Measurements from ENCODE around the gene TBL3.
"Not testable (repeated sequence)": the region's sequence is repeated elsewhere in the genome, so short reads cannot be mapped to it uniquely, and the experiment has no call there.

Gene TBL3

GRCh38 chr16:1942810-1943726, 28.8 kb upstream of the TBL3 start, which contains the start of gene MSRB1:
Gene MSRB1, minus strand, starts transcription at chr16:1943199. Its CDS starts 43 bp downstream, at chr16:1943156.
- peak; percentile 97 for DNase-seq (ENCODE audit: low read depth)

- no peak for DNase-seq (ENCODE audit: low read depth)
Observed at GRCh38 chr16:1944612-1945199, 27.1 kb upstream of the TBL3 start.

GRCh38 chr16:1945559-1946391, 26.1 kb upstream of the TBL3 start:
- no peak for DNase-seq (ENCODE audit: low read depth)

DNA sequence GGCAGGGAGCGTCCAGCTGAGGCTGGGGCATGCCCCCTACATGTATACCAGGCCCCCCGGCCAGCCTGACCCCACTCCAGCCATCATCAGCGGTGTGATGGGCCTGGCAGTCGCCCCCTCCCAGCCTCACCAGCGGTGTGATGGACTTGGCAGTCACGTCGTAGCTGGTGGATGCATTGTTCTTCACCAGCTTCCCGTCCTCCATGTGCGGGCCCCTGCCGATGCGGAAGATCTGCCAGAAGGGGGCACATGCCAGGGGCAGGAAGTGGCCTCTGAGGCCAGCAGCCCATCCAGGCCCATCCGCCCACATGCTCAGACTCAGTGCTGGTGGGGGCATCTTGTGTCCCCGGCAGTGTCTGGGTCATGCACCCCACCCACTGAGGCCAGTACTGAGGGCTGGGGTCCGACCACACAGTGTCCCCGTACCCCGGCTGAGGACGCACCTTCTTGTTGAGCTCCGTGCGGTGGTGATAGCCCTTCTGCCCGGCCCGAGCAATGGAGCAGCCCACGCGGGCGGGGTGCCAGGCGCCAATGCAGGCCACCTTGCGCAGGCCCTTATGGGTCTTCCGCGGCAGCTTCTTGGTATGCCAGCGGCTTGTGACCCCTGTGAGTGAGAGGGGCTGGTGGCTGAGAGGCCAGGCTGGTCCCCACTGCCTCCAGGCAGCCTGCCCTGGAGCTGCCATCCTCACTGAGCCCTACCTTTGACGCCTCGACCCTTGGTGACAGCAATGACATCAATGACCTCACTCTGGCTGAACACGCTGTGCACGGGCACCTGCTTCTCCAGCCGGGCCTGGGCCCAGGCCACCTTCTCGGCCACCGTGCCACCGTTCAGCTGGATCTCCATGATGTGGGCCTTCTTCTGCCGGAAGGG, 25.1 kb upstream of the TBL3 start:
- DNase-seq (ENCODE audit: low read depth), result no peak

DNA sequence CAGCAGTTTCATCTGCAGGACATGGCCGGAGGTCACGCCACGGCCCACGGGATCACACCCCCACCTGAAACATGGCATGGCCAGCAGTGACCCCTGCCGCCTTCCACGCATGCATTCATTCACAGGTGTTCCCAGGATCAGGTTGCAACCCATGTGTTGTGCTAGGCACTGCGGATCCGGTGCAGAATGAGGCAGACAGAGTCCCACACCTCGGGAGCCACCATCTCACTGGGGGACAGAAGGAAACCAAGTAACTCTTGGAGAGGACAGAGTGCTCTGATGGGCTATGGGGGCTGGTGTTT, 24.5 kb upstream of the TBL3 start:
- no peak for DNase-seq (ENCODE audit: low read depth)

DNA sequence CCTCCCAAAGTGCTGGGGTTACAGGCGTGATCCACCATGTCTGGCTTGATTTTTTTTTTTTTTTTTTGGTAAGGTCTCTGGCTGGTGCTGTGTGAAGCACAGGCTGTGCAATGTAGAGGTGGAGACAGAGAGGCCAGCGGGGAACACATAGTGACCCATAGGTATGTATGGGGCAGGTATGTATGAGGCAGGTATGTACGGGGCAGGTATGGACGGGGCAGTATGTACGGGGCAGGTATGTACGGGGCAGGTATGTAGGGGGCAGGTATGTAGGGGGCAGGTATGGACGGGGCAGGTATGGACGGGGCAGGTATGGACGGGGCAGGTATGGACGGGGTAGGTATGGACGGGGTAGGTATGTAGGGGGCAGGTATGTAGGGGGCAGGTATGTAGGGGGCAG, 22.3 kb upstream of the TBL3 start:
- no peak for DNase-seq (ENCODE audit: low read depth)

GRCh38 chr16:1950047-1950446, 21.8 kb upstream of the TBL3 start:
- DNase-seq (ENCODE audit: low read depth), result no peak

DNA sequence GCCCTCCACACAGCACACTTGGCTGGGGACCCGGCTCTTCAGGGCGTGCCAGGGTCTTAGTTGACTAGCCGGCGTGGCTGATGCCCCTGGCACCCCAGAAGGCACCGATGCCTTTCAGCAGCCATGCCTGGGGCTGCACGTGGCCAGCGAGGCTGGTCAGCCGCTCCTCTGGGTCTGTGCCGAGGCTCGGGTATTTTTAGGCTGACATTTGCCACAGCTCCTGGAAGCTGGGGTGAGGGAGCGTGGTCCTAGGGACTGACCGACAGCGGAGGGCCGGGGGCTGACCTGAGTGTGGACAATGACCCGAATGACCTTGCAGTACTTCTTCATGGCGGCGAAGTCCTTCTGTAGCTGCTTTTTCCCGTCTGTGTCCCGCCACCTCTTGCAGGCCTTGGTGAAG, 21.3 kb upstream of the TBL3 start:
- DNase-seq (ENCODE audit: low read depth), result no peak

GRCh38 chr16:1953734-1954133, 18.1 kb upstream of the TBL3 start:
- DNase-seq (ENCODE audit: low read depth), result no peak

DNA sequence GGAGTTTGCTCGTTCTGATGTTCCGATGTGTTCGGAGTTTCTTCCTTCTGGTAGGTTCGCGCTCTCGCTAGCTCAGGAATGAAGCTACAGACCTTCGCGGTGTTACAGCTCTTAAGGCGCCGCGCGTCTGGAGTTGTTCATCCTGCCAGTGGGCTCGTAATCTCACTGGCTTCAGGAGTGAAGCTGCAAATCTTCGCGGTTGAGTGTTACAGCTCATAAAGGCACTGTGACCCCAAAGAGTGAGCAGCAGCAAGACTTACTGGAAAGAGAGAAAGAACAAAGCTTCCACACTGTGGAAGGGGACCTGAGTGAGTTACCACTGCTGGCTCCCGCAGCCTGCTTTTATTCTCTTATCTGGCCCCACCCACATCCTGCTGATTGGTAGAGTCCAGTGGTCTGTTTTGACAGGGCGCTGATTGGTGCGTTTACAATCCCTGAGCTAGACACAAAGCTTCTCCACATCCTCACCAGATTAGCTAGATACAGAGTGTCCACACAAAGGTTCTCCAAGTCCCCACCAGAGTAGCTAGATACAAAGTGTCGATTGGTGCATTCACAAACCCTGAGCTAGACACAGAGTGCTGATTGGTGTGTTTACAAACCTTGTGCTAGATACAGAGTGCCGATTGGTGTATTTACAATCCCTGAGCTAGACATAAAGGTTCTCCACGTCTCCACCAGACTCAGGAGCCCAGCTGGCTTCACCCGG, 14.3 kb upstream of the TBL3 start:
- DNase-seq (ENCODE audit: low read depth), result not testable (repeated sequence)

DNA sequence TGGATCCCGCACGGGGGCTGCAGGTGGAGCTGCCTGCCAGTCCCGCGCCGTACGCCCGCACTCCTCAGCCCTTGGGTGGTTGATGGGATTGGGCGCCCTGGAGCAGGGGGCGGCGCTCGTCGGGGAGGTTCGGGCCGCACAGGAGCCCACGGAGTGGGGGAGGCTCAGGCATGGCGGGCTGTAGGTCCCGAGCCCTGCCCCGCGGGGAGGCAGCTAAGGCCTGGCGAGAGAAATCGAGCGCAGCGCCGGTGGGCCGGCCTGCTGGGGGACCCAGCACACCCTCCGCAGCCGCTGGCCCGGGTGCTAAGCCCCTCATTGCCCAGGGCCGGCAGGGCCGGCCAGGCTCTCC, 13.7 kb upstream of the TBL3 start:
- not testable (repeated sequence) for DNase-seq (ENCODE audit: low read depth)

DNA sequence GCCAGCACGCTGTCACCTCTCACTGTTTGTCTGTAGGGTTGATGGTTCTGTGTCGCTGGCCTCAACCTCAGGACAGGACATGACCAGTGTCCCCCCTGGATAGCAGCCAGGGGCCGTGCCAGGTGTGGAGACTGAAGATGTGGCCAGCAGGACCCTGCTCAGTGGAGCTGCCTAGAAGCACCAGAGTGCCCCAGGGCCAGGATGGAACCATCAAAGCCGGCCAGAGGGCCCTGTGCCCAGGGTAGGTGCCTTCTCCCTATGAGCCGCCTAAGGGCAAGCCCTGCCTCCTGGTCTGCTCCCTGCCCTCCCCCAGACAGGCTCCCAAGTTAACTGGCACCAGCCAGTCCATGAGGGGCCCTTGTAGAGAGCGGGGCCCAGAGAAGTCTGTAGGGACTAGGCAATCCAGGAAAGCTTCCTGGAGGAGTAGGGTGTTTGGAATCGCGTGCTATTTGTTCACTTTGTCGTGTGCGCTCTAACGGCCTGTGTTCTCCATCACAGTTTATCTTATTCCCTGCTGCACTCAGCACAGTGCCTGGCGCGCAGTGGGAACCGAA, 13.1 kb upstream of the TBL3 start:
- no peak for DNase-seq (ENCODE audit: low read depth)

DNA sequence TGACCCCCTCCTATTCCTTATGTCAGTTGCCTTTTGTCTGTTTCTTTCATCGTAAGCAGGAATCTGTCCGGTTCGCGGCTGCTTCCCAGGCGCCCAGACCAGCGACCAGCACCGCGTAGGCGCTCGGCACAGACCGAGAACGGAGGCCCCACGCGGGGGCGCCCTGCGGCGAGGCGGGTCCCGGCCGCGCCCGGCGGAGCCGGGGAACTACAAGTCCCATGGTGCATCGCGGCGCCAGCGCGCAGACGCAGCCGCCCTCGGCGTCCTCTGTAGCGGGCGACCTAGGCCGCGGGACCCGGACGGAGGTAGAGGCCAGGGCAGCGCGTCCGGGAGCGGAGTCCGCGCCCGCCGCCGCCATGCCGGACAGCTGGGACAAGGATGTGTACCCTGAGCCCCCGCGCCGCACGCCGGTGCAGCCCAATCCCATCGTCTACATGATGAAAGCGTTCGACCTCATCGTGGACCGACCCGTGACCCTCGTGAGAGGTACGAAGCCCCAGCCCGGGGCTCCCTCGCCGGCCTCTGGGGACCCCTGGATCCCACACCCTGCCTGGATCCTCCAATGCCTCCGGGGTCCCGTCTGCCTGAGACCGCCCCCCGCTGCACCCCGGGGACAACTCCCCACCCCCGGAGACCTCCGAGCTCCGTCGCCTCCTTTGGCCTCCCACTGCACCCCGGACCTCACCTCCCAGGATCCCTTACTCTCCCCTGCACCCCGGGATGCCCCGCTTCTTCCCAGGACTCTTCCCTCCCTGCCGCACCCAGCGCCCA, 12.4 kb upstream of the TBL3 start, which contains the start of gene NDUFB10:
TSS of gene NDUFB10 (plus strand) at position 270 of the 771 bp plus-strand sequence. CDS start at position 357, 87 bp downstream.
- DNase-seq (ENCODE audit: low read depth), result peak; percentile 84

GRCh38 chr16:1960665-1961630, 10.9 kb upstream of the TBL3 start:
- no peak for DNase-seq (ENCODE audit: low read depth)

- no peak for DNase-seq (ENCODE audit: low read depth)
Observed at GRCh38 chr16:1961651-1962067, 10.2 kb upstream of the TBL3 start.

DNA sequence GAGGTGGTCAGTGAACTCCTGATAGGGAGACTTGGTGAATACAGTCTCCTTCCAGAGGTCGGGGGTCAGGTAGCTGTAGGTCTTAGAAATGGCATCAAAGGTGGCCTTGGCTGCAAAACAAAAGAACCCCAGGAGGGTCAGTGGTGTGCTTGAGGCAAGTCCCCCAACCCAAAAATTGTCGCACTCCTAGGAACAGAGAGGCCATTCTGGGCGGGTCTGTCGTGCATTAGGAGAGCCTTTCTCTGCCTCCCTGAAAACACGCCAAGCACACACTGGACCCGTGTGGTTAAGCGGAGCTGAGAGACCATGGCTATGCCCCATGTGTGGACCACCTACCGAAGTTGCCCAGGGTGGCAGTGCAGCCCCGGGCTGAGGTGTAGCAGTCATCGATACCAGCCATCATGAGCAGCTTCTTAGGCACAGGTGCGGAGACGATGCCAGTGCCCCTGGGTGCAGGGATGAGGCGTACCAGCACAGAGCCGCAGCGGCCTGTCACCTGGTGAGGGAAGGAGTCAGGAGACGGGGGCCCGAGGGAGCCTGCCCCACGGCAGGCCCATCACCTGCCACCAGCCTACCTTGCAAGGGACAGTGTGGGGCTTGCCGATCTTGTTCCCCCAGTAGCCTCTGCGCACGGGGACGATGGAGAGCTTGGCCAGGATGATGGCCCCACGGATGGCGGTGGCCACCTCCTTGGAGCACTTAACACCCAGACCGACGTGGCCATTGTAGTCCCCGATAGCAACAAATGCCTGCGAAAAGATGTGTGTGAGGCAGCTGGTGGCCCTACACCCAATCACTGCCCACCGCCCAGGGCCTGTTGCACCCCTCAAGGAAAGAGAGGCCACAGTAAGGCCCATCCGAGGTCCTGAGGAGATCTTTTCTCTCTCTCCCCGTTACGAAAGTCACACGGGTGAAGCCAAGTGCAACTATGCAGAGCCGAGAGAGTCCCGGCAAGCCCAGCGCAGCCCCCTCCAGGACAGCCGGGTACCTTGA, 9.4 kb upstream of the TBL3 start:
- DNase-seq (ENCODE audit: low read depth), result not testable (repeated sequence)

GRCh38 chr16:1963806-1964505, 7.9 kb upstream of the TBL3 start:
- DNase-seq (ENCODE audit: low read depth), result no peak

Data from stimulated activated CD8-positive, alpha-beta memory T cell treated with anti-CD3 and anti-CD28 coated beads, Interleukin-12 subunit alpha, Interleukin-12 subunit beta, amount 100 ng/mL, for 4 hours (primary cell).